K562 (cell line): Measurements from ENCODE around the gene RPL7L1.
"Not testable (repeated sequence)": the region's sequence is repeated elsewhere in the genome, so short reads cannot be mapped to it uniquely, and the experiment has no call there.

Experiments used
- ARID2 ChIP-seq: fragments of 450-650 bp; IDR thresholded peaks from 2 replicates; pipeline ENCODE4 v1.6.1; 2017; ENCODE audit warnings: antibody characterized with exemption, mild to moderate bottlenecking
- BMI1 ChIP-seq: fragments of 150-350 bp; IDR thresholded peaks from 2 replicates; pipeline ENCODE4 v1.6.1; 2014; ENCODE audit warnings: low read length
- ELF4 ChIP-seq: fragments of 450-650 bp; formaldehyde crosslinking; IDR thresholded peaks from 2 replicates; pipeline ENCODE4 v1.4.0; 2022; ENCODE audit warnings: missing genetic modification characterization
- EZH2 ChIP-seq: IDR thresholded peaks from 2 replicates; pipeline ENCODE4 v1.6.1; 2012; ENCODE audit warnings: low read depth, mild to moderate bottlenecking, inconsistent platforms, low read length, borderline replicate concordance
- HDAC1 ChIP-seq, 2 experiments: fragments of 450-650 bp; IDR thresholded peaks; 2 replicates each; pipeline ENCODE4 v1.6.1; 2016 to 2017; ENCODE audit warnings: inconsistent platforms in 1 of 2, mild to moderate bottlenecking in 1 of 2, moderate library complexity in 1 of 2
- KDM5B ChIP-seq: fragments of 200-600 bp; sonication (generic); IDR thresholded peaks from 2 replicates; pipeline ENCODE4 v1.6.1; 2012; ENCODE audit warnings: low read depth, mild to moderate bottlenecking, moderate library complexity, low read length, control low read depth, inconsistent platforms; ENCODE audit not compliant: insufficient replicate concordance
- KLF16 ChIP-seq: IDR thresholded peaks from 2 replicates; pipeline ENCODE4 v1.6.1; 2016; ENCODE audit warnings: antibody characterized with exemption
- ZNF764 ChIP-seq: fragments of 250-450 bp; sonication (Bioruptor Pico); IDR thresholded peaks from 2 replicates; pipeline ENCODE4 v1.4.0; 2020; ENCODE audit warnings: low read depth, mild to moderate bottlenecking, moderate library complexity
- TF ChIP-seq, protein P1 (sequence below): sonication (generic); formaldehyde crosslinking; IDR thresholded peaks from 2 replicates; pipeline ENCODE4 v1.8.0; 2022; ENCODE audit warnings: missing genetic modification reagents, mild to moderate bottlenecking, moderate library complexity, borderline replicate concordance
- TF ChIP-seq, protein P2 (sequence below), 3 experiments: IDR thresholded peaks in 2 of 3; conservative IDR thresholded peaks in 1 of 3; 2 replicates each; pipeline ENCODE4 v1.5.1; 2011 to 2012; ENCODE audit warnings: low read length in 3 of 3, mild to moderate bottlenecking in 3 of 3, control low read depth in 2 of 3, improper control_type of control experiment in 1 of 3, inconsistent platforms in 1 of 3, low read depth in 1 of 3, mixed read lengths in 1 of 3, moderate library complexity in 1 of 3; ENCODE audit not compliant: insufficient read depth in 2 of 3

DNA sequence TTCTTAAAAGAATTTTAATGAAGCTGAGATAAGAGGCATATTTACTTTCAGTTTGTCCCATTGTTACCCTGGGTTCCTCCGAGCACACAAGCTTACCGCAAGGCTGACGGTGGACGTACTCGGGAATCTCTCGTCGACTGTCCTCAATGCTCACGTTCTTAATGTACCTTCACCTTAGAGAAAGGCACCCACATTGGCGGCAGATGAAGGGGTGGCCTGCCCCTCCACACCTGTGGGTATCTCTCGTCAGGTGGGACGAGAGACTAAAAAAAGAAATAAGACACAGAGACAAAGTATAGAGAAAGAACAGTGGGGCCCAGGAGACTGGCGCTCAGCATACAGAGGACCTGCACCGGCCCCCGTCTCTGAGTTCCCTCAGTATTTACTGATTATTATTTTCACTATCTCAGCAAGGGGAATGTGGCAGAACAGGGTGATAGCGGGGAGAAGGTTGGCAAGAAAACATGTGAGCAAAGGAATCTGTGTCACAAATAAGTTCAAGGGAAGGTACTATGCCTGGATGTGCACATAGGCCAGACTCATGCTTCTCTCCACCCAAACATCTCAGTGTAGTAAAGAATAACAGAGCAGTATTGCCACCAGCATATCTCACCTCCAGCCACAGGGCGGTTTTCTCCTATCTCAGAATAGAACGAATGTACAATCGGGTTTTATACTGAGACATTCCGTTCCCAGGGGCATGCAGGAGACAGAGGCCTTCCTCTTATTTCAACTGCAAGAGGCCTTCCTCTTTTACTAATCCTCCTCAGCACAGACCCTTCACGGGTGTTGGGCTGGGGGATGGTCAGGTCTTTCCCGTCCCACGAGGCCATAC lies 23.2 kb downstream of the RPL7L1 start:
- not testable (repeated sequence) for TF ChIP-seq KDM5B; EZH2; ARID2; HDAC1 (IDR thresholded peaks at IDR 0.05); BMI1; KLF16; ZNF764 (CRISPR knock-in tag); ELF4
- TF ChIP-seq, protein P1, sequence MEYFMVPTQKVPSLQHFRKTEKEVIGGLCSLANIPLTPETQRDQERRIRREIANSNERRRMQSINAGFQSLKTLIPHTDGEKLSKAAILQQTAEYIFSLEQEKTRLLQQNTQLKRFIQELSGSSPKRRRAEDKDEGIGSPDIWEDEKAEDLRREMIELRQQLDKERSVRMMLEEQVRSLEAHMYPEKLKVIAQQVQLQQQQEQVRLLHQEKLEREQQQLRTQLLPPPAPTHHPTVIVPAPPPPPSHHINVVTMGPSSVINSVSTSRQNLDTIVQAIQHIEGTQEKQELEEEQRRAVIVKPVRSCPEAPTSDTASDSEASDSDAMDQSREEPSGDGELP (CRISPR knock-in tag): not testable (repeated sequence)
- TF ChIP-seq, protein P2, sequence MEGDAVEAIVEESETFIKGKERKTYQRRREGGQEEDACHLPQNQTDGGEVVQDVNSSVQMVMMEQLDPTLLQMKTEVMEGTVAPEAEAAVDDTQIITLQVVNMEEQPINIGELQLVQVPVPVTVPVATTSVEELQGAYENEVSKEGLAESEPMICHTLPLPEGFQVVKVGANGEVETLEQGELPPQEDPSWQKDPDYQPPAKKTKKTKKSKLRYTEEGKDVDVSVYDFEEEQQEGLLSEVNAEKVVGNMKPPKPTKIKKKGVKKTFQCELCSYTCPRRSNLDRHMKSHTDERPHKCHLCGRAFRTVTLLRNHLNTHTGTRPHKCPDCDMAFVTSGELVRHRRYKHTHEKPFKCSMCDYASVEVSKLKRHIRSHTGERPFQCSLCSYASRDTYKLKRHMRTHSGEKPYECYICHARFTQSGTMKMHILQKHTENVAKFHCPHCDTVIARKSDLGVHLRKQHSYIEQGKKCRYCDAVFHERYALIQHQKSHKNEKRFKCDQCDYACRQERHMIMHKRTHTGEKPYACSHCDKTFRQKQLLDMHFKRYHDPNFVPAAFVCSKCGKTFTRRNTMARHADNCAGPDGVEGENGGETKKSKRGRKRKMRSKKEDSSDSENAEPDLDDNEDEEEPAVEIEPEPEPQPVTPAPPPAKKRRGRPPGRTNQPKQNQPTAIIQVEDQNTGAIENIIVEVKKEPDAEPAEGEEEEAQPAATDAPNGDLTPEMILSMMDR (IDR thresholded peaks at IDR 0.05 in 2 of 3, conservative IDR thresholded peaks at IDR 0.05 in 1 of 3; ENCODE audit: insufficient read depth in 2 of 3, low read depth in 1 of 3, low read length in 3 of 3): not testable (repeated sequence)
